Measurements from ENCODE around the gene SLC44A3. TPM values are rescaled to one million over a fixed set of nuclear protein-coding genes. Genes with fewer than 3 reads are reported as not detected.

Gene SLC44A3
- total and polyA plus RNA-seq, 2 of the 8 experiments (the other 6 are each of a cell fraction or from before 2014, with no cell fraction given): 4.2 to 5.0 TPM

DNA sequence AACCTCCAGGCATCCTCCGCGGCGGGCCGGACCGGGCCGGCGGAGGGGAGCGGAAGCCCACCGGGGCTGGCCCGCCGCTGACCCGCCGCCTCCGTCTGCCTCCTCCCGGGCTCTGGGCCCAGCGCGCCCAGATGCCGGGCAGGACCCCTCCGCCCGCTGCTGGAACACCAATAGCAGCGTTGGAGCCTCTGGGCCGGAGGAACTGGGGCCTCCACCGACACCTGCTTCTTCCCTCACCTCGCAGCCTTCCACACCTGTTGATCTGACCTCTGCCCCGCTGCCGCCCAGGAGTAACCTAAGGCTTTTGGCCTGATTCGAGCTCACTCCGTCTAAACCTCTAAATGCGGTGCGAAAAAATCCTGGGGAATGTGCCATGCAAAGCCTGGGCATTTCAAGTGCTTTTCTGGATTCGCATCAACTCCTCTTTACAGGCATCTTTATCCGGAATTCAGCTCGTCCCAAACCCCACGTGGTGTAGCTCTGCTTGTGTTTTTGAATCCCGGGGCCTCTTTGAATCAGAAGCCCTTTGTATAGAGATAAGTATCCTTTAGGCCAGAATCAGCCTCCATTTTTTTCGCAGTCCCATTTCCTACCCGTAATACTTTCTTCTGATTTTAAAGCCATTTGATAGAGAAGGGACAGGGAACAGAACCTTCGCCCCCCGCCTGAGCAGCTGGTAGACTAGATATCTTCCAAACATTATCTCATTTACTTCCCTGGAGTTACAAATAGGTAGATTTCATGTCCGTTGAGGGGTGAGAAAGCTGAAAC, 107.4 kb downstream of the SLC44A3 start (continued):
- TF ChIP-seq, protein P1, sequence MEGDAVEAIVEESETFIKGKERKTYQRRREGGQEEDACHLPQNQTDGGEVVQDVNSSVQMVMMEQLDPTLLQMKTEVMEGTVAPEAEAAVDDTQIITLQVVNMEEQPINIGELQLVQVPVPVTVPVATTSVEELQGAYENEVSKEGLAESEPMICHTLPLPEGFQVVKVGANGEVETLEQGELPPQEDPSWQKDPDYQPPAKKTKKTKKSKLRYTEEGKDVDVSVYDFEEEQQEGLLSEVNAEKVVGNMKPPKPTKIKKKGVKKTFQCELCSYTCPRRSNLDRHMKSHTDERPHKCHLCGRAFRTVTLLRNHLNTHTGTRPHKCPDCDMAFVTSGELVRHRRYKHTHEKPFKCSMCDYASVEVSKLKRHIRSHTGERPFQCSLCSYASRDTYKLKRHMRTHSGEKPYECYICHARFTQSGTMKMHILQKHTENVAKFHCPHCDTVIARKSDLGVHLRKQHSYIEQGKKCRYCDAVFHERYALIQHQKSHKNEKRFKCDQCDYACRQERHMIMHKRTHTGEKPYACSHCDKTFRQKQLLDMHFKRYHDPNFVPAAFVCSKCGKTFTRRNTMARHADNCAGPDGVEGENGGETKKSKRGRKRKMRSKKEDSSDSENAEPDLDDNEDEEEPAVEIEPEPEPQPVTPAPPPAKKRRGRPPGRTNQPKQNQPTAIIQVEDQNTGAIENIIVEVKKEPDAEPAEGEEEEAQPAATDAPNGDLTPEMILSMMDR (IDR thresholded peaks at IDR 0.05; ENCODE audit: control extremely low read depth in 1 of 3, insufficient read depth in 1 of 3, low read depth in 1 of 3, low read length in 3 of 3): no peak
- TF ChIP-seq, protein P2, sequence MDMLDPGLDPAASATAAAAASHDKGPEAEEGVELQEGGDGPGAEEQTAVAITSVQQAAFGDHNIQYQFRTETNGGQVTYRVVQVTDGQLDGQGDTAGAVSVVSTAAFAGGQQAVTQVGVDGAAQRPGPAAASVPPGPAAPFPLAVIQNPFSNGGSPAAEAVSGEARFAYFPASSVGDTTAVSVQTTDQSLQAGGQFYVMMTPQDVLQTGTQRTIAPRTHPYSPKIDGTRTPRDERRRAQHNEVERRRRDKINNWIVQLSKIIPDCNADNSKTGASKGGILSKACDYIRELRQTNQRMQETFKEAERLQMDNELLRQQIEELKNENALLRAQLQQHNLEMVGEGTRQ (IDR thresholded peaks at IDR 0.05; ENCODE audit: low read length): no peak
- TF ChIP-seq NRF1 (IDR thresholded peaks at IDR 0.05; ENCODE audit: low read depth, low read length) (no peak), SUZ12 (IDR thresholded peaks at IDR 0.05; ENCODE audit: low read length) (no peak), SP2 (IDR thresholded peaks at IDR 0.05; ENCODE audit: low read length) (no peak), PHF8 (conservative IDR thresholded peaks at IDR 0.05; ENCODE audit: low read depth, low read length) (peak; percentile 62), KDM5A (IDR thresholded peaks at IDR 0.05; ENCODE audit: low read length) (no peak)

All from H1 (cell line).